AG10803 (cell line): ENCODE results near the gene DLGAP5.

Experiments
- DNase-seq: peaks from one replicate; pipeline ENCODE4 v3.0.0; 2010; ENCODE audit warnings: low read depth
- H3K4me3 ChIP-seq: 2 replicates; pipeline ENCODE4 v1.5.1; 2011; ENCODE audit warnings: mild to moderate bottlenecking, low read length, control low read depth
- CTCF ChIP-seq: conservative IDR thresholded peaks from 2 replicates; pipeline ENCODE4 v1.5.1; 2011; ENCODE audit warnings: mild to moderate bottlenecking, low read length, control low read depth, inconsistent platforms

DLGAP5 gene

GRCh38 chr14:55120571-55121495 lies 70.6 kb downstream of the DLGAP5 start:
- no peak for TF ChIP-seq CTCF
- H3K4me3 ChIP-seq = no peak overlapping the region
- DNase-seq = no peak

- no peak for DNase-seq
- H3K4me3 ChIP-seq = no peak overlapping the region
- no peak for TF ChIP-seq CTCF
Measured at GRCh38 chr14:55118761-55119160, 72.6 kb downstream of the DLGAP5 start.

GRCh38 chr14:55117803-55118441 lies 73.5 kb downstream of the DLGAP5 start:
- no peak for TF ChIP-seq CTCF
- DNase-seq = no peak
- H3K4me3 ChIP-seq = no peak overlapping the region

- H3K4me3 ChIP-seq = no peak overlapping the region
- no peak for TF ChIP-seq CTCF
- no peak for DNase-seq
Measured at GRCh38 chr14:55116246-55117030, 74.9 kb downstream of the DLGAP5 start.

GRCh38 chr14:55115861-55116245 lies 75.5 kb downstream of the DLGAP5 start:
- TF ChIP-seq CTCF = no peak
- H3K4me3 ChIP-seq = no peak overlapping the region
- DNase-seq = no peak

- TF ChIP-seq CTCF = no peak
- H3K4me3 ChIP-seq = no peak overlapping the region
- DNase-seq = no peak
Measured at GRCh38 chr14:55115460-55115859, 75.9 kb downstream of the DLGAP5 start.
